Endometrium (tissue), 2 donors: ENCODE results near the gene R3HDM2.

Experiments
- FAIRE-seq: peaks from 2 replicates; lab custom pipeline; 2012; peaks lifted over from hg19 to GRCh38; lab: Jason Lieb, UNC
- donor health status: control.
- donor health status: control.

R3HDM2 gene

DNA sequence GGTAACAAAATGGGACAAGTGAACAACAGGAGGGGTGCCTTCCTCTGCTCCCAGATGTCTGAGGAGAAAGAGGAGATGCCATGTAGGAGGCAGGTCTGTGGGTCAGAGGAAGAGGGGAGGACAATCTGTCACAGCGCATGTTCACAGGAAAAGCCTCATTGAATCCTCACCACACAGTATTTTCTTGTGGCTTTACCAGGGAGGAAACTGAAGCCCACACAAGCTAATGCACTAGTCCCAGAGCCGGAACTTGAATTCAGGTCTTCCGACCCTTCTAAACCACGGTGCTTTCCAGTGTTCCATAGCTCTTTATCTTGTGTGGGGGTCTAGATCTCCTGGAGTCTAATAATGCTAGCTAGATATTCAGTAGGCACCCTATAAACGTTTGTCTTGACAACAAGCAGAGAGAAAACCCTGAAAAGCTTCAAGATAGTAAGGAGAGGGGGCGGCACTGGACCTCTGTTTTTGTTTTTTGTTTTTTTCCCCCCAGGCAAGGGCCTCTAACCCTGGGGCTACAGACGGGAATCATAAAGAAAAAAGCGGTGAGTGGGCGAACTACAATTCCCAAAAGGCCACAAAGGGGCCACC lies 201.7 kb downstream of the R3HDM2 start:
- FAIRE-seq, result no peak

- FAIRE-seq, result no peak
Measured at GRCh38 chr12:57227315-57228115, 203.3 kb downstream of the R3HDM2 start.

DNA sequence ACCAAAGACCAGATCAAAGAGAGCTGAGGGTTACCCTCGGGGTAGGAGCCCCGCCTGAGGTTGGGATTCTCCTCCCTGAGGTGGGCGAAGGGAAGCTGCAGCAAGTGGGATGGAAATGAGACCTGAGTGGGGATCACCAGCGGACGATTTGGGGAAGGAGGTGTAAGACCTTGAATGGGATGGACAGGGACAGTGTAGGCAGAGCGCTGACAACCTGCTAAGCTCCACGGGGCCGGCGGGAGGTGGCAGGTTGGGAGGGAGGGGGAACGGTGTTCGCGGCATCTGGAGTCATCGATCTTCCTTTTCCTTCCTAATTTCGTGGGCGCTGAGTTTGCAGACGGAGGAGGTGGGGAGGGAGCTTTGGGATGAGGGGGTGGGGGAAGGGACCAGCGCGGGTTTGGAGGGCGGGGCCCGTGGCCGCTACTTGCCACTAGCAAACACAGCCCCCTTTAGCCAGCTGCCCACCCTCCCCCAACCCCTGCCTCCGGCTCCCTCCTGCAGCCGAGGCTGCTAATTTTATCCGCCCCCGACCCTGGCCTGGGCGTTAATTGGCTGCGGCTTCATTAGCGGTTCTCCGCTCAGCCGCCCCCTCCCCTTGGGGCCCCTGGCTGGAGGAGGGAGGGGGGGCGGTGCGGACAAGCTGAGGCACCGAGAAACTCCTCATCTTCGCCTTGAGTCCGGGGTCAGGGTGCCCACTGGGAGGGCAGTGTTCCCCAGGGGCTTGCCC lies 204.1 kb downstream of the R3HDM2 start:
- no peak for FAIRE-seq

DNA sequence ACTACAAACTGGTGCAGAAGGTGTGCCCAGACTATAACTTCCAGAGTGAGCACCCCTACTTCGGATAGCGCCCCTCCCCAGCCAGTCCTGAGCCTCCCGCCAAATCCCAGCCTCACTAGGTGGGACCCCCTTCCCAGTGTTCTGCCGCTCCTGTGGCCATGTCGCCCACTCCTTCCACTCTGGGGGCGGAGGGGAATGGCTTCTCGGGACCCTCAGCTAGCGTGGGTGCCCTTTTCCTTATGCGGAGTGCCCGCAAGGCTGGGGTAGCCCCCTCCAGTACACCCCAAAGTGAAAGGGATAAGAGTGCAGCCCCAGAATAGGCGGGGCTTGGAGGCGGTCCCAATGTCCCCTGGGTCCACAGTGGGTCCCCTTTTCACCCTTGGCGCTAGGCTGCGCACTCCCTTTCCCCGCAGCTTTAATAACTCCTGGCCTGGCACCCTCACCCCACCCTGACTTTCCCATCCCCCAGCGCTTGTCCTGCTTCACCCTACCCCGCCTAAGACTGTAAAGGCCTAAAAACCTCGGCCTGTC lies 205.1 kb downstream of the R3HDM2 start:
- no peak for FAIRE-seq

- FAIRE-seq, result no peak
Measured at GRCh38 chr12:57224973-57225679, 205.7 kb downstream of the R3HDM2 start.

DNA sequence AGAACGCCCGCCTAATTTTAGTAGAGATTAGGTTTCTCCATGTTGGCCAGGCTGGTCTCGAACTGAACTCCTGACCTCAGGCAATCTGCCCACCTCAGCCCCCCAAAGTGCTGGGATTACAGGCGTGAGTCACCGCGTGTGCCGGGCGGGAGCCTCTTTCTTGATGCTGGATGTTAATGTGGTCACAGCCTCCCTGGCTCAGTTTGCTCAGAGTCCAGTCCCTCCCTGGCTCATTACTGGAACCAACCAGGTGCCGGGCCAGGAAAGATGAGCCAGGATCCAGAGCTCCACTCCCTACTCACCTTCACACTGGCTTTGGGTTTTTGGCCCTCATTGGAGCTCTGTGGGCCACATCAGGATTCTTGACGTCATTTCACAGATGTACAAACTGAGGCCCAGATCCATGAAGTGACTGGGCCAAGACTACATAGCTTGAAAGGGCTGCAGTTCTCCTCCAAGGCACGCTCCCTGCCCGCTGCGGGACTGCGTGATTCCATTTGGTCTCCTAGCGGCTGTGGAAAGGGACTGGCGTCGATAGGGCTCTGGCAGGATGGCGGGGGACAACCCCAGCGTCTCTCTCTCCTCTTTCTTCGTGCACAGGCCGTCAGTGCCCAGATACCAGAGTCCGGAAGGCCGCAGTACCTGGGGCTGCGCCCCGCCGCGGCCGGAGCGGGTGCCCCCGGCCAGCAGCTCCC lies 206.4 kb downstream of the R3HDM2 start:
- FAIRE-seq, result no peak

- FAIRE-seq, result no peak
Measured at GRCh38 chr12:57223191-57224165, 207.4 kb downstream of the R3HDM2 start.

DNA sequence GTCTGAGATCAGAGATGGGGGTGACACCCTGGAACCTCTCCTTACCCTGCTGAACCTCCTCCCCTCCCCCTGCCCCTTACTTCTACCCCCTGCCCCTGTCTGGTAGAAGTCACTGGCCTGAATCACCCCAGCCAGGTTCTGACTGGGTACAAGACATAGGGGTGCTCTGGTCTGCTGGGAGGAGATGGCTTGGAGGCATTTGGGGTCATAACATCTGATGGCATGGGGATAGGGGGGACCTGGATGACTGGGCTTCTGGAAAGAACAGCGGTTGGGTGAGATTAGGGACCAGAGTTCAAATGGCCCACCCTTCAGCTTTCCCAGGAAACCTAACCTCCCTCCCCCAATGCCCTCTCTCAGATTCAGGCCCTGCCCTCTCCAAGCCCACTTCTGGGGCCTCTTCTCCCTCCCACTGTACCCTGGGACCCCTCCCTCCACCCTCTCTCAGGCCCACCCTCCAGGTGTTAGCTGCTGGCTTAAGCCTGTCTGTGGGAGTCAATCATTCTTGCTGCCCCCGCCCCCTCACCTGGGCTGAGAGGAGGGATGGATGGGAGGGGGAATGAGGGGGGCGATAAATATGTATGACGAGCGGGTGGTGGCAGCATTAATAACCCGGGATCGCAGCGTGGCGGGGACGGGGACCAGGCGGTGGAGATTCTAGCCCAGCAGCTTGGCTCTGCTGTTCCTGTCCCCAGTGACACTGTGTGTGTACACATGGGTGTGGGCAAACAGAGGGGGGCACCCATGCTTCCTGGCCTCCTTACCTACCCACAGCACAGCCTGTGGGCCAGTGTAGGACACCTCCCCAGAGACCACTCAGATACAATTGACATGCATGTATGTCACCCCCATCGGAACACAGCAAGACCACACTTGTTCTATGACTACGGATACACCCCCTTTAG lies 208.3 kb downstream of the R3HDM2 start:
- FAIRE-seq, result no peak

- no peak for FAIRE-seq
Measured at GRCh38 chr12:57221169-57221917, 209.5 kb downstream of the R3HDM2 start.

DNA sequence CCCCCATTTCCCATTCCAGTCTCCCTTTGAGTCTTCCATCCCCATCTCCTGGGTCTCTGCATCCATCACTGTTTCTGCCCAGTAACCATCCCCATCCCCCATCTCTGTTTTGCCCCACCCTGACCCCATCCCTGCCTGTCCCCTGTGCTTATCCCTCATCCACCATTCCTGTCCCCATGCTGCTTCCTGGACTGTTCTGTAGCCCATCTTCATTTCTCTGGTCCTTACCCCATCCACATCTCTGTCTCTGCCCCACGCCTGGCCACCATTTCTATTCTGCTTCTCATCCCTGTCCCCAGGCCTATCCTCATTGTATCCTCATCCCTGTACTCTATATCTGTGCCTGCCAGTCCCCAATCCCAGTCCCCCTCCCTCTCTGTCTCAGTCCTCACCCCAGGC lies 210.1 kb downstream of the R3HDM2 start:
- no peak for FAIRE-seq

GRCh38 chr12:57219993-57220754 lies 210.7 kb downstream of the R3HDM2 start:
- no peak for FAIRE-seq

DNA sequence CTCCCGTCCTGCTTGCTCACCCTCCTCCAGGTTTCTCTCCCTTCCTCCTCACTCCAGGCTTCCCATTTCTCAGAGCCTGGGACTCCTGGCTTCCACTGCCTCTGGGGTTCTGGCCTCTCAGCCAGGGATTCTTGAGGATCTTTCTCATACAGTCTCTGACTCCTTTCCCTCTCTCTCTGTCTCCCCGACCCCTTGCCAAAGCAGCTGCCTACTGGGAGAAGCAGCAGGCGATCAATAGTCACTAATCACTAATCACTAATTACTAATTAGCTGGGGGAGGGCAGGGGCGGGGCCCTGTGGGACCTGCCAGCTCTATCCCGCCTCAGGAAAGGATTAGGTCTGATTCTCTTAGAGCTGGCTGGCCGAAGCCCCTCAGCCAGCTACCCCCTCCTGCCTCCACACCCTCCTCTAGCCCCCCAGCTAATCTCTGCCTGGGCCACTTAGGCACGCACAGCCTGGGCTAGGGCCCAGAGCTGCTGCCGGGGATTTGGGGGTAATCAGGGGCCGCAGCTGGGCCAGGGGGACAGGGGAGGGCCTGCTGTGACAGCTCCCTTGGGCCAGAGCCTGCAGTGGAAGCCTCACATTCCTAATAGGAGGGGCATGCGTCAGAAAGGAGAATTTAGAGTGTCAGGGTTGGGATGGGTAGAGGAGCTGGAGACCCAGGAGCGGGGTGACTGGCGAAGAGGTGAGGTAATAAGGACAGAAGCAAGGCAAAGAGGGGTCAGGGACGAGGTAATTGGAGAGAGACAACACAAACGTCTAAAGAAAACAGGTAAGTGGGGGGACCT lies 211.4 kb downstream of the R3HDM2 start:
- no peak for FAIRE-seq

GRCh38 chr12:57218030-57218853 lies 212.6 kb downstream of the R3HDM2 start:
- no peak for FAIRE-seq

GRCh38 chr12:57216921-57217879 lies 213.6 kb downstream of the R3HDM2 start:
- FAIRE-seq, result no peak
